ENCODE results near the gene APOL3.
"Not testable (repeated sequence)": the region's sequence is repeated elsewhere in the genome, so short reads cannot be mapped to it uniquely, and the experiment has no call there.

APOL3 gene

DNA sequence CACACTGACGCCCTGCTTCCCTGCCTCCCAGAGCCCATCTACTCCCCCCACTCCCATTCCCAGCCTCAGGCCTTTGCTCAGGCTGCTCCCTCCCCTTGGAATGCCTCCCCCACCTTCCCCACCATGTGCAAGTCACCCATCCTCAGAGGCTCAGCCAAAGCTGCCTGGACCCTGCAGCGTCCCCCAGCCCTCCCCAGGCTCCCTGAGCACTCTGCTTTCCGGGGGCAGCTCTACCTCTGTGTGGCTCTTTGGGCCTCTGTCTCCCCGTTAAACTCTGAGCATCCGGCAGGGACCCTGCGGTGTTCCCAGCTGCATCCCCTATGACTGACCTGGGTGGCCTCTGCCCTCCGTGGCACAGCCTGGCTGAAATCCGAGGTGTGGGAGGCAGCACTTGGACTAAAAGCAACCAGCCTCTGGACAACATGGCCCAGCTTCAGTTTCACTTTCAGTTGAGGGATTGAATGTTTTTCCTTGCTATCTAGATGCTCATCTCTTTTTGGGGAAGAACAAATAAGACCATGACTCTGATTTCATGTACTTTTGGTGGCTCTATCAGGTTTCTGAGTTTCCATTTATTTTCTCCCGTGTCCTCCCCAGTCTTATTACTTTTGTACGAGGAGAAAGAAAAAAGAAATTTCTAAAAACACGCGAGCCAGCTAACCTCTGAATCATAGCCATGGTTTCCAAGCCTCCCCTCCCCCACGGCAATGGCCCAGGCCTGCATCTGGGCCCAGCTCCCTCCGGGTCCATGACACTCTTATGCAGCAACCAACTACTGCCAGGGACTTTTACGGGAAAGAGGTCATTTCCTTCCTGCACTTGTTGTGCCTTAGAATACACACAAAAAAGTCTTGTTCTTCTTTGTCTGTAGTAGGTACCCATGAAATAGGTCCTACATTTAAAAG lies 3.8 kb downstream of the APOL3 start:
- no peak for DNase-seq

DNA sequence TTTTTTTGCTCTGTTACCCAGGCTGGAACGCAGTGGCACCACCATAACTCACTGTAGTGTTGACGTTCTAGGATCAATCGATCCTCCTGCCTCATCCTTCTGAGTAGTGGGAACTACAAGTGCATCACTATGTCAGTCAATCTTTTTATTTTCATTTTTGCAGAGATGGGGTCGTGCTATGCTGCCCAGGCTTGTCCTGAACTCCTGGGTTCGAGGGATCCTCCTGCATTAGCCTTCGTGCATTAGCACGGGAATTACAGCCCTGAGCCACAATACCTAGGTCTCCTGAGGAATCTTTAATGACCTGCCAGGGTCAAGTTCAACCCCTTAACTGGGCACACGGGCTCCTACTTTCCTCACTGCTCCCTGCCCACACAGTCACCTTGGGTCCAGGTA lies 4.4 kb downstream of the APOL3 start:
- DNase-seq, result no peak

DNA sequence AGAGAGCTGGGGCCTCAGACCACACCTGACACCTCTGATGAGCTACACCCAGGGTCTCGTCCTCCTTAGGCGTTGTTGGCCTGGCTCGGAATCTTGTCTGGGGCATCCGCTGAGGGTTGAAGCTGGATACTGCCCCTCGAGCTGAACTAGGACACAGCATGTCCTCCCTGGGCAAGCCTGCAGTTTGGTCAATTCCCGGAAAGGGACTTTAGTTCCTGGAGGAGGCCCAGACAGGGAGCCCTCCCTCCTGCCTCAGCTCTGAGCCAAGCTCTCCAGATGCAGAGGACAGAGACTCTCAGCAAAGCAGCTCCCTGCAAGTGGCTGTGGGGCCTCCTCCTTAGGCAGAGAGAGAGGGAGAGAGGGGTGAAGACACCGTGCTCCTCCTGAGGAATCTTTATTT lies 4.9 kb downstream of the APOL3 start:
- DNase-seq, result no peak

DNA sequence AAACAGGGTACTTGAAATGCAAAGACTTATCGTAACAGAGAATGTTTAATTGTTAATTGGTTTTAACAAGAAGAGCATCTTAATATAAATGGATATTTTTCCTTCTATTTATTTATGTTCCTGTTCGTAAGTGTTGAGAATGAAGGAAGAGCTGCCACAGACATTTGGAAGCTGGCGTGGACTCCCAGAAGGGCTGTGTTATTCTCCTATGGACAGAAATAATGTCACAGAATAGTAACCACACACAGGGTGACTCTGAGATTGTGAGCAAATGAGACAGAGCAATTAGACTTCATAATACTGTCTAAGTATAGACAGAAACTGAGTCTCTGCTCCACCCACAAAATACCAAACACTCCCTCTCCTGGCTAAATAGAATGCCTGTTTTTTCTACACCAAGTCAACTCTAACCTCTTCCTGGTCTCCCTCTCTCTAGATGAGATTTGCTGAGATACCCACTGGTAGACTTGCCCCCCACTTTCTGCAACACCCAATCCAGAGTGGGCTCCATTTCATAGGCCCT lies 6.1 kb downstream of the APOL3 start:
- no peak for DNase-seq

DNA sequence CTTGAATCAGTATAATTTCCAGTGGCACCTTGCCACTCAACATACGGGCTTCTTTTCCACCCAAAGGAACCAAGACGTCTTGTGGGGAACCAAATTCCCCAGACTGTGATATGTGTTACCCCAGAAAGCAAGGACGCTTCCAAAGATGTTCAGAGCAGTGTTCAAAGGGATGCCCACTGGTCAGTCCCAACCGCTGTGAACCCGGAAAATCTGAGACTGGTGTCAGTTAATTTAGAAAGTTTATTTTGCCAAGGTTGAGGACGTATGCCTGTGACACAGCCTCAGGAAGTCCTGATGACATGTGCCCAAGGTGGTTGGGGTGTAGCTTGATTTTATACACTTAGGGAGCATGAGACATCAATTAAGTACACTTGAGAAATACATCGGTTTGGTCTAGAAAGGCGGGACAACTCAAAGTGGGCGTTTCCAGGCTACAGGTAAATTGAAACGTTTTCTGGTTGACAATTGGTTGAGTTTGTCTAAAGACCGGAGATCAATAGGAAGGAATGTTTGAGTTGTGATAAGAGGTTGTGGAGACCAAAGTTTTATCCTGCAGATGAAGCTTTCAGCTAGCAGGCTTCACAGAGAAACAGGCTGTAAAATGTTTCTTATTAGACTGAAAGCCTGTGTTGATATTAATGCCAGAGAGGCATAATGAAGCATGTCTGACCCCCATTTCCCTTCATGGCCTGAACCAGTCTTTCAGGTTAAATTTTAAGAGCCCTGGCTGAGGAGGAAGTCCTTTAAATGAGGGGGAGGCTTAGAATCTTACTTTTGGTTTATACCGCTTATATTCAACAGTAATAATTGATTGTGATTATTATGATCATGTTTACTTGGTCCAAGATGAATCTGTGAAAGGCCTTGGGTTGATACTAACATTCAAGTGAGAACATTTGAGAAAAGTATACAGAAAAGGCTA lies 6.8 kb downstream of the APOL3 start:
- DNase-seq, result no peak

DNA sequence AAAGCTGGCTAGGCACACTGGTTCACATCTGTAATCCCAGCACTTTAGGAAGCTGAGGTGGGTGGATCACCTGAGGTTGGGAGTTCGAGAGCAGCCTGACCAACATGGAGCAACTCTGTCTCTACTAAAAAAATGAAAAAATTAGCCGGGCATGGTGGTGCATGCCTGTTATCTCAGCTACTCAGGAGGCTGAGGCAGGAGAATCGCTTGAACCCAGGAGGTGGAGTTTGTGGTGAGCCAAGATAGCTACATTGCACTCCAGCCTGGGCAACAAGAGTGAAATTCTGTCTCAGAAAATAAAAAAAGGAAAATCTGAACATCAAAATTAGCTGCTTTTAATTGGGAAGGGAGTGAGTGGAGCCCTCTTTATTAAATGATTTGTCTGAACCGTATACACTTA lies 7.7 kb downstream of the APOL3 start:
- DNase-seq, result not testable (repeated sequence)

DNA sequence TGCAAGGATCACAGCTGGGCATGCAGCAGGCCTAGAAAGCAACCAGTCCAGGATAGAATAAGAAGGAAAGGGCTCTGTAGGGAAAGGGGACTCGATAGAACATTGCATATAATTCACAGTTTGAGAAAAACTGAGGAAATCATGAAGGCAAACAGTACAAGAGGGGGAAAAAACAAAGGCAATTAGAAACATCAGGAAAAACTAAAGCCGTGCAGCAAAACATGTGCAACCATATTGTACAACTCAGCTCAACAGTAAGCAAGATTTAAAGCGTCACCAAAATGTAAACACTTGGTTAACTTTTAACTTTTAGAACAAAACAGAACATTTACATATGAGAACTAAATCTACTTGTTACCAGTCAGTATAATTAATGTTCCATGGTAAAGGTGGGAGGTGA lies 8.5 kb downstream of the APOL3 start:
- no peak for DNase-seq

DNA sequence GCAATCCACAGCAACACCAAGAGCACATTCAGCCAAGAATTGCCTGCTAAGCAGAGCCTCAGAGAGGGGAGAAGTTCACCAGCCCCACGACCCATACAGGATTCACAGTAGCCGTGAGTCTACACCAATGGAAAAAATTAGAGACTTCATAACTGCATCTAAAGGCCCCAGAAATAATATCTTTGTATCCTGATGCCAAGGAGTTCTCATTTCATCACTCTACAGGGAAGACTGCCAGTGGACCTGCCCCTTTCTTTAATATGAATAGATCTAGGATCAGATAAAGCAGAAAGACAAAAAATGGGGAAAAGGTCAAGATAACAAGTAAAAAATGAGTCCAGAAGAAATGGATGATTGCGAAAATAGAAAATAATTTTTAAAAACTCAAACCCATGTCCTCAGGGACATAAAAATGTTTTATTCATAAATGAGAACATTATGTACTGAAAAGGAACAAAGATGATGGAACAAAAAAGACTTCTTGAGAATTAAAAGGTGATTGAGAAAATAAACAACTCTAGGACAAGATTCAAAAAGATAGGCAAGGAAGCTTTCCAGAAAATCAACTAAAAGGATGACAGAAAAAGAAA lies 9.5 kb downstream of the APOL3 start:
- DNase-seq, result no peak

DNA sequence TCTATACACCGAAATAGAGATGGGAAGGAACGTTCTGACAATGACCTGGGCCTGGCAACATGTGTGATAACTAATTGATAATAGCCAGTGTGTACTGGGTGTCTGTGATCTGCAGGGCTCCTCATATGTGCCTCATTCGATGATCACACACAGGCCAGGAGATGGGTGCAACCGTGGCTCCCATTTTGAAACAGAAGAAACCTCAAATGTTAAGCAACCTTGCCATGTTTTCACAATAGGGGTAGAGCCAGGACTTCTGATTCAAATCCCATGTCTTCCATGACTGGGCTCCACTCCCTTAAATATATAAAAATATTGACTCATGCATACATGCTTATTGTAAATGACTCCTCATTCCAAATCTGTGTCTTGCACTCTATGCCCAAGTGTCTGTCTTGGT lies 11.1 kb downstream of the APOL3 start:
- no peak for DNase-seq

DNA sequence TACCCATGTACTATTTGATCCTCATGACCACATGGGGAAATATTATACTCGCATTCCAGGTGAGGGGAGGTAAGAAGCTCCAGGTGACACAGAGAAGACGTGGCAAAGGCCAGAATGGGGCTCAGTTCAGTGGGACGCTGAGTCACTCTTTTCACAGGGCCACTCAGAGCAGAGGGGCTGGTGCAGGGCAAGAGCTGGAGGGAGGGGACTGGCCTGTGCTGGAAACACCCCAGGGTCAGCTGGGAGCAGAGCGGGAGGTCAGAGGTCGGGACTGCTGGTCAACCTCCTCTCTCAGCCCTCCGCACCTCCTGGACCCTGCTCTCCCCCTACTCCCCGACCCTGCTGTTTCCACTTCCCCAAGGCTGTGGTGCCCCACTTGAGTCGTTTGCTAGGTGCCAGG lies 12.1 kb downstream of the APOL3 start:
- DNase-seq, result no peak

DNA sequence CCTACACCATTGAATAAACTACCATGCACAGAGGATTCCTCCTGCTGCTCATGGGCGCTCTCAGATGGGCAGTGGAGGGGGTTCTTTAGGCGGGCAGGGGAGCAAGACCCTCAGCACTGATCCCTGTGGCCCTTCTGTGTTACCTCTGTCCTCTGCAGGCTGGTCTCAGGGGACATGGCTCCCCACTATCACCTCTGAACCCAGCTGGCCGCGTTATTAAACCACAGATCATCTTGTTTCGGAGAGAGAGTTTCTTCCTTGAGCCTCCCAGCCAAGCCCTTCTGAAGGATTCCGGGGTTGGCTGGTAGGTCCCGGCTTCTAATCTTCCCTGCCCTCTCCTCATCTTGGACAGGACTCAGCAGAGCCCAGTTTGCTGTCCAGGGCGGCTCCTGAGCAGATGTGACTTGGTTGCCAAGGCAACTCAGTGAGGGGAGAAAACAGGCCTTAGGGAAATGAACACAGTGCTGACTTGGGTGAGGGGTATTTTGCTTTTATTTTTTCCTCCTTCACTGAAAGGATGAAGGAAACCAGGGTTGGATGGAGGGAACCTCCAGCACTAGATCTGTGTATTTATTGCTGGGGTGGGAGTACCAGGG lies 13.3 kb downstream of the APOL3 start:
- DNase-seq, result no peak

DNA sequence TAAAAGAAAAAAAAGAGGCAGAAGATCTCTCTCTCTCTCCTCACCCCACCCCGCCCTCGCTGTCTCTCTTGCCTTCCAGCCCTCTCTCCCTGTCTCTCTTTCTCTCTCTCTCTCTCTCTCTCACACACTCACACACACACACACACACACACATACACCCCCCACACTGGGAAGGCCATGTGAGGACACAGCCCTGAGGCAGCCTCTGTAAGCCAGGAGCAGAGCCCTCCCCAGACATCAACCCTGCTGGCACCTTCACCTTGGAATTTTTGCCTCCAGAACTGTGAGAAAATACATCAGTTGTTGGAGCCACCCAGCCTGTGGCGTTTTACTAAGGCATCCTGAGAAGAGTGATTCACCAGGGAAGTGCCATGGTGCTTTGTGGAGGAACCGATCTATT lies 14.7 kb downstream of the APOL3 start:
- no peak for DNase-seq

DNA sequence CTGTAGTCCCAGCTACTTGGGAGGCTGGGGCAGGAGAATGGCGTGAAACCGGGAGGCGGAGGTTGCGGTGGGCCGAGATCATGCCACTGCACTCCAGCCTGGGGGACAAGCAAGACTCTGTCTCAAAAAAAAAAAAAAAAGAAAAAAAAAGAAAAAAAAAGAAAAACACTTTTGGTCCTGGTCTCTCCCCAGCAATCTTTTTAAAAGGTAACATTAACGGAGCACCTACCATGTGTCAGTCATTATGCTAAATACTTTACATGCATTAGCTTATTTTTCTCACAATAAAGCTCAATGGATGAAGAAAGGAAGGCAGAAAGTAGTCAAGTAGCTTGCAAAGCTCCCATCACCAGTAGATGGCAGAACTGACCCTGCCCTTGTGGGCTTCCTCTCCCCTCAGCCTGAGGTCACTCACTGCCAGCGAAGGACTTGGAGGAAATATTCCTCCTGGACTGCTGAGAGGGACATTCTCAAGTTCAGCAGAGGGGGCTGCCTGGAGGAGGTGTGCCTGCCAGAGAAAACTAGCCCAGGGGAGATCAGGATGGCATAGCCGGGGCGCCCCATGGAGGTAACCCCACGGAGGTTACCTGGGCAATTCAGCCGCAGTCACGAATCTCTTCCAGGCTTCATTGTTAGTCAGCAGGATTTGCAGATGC lies 15.5 kb downstream of the APOL3 start:
- no peak for DNase-seq

DNA sequence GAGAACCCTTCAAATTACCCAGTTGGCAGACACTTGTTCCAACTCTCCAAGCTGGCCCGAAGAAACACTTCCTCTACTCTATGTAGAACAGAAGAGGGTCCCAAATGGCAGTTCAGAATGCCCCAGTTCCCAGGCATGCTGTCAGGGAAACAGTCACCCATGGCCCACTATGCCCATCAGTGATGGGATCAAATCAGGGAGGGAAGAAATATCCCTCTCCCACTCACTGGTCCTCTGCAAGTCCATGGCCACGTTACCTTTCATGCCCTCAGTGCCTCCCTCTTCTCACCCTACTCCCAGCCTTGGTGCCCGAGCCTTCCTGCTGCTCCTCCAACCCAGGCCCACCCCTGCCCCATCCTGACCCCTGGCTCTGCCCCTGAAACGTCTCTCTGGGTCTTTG lies 16.6 kb downstream of the APOL3 start:
- DNase-seq, result no peak

DNA sequence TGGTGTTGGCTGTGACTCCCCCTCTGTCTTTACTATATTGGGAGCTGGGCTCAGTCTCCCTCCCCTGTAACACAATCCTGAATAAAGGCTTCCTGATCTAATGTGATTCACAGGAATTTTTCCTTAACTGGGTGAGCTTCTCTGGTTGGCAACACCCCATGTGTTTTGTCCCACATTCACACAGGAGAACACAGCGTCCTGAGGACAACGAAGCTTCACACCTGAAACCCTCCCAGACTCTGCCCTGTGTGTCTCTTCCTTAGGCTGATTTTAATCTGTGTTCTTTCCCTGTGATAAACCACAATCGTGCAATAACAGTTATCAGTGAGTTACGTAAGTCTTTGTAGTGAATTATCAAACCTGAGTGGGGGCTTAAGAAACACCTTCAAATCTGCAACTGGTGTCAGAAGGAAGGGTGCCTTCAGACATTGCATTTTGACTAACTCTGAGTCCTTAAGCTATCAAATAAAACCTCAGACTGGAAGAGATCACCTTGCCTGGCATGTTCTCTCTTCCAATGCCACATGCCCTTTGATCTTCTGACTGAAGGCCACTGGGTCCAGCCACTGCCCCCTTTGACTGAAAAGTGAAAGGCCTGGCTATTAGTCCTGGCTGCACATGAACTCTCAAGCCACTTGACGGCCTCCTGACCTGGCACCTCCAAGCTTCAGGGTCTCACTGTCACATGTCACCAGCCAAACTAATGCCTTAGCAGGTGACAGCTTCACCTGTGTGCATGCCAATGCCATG lies 17.3 kb downstream of the APOL3 start:
- no peak for DNase-seq

DNA sequence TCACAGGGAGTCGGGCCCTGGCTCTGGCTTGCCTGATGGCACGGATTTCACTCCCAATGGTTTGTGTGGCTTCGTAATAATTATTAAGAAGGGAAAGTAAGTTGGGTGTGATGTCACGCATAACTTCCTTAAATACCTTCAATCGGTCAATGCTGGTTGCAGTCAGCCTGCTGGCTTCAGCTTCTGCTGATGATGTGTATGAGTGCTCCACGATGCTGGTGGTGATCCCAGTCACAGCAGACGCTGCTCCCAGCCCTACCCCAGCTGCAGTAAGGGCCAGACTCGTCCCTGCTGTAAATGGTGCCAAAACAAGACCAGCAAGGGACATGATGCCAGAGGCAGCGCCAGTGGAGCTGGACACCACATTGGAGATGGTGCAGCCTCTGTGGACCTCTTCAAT lies 19.1 kb downstream of the APOL3 start:
- DNase-seq, result no peak

DNA sequence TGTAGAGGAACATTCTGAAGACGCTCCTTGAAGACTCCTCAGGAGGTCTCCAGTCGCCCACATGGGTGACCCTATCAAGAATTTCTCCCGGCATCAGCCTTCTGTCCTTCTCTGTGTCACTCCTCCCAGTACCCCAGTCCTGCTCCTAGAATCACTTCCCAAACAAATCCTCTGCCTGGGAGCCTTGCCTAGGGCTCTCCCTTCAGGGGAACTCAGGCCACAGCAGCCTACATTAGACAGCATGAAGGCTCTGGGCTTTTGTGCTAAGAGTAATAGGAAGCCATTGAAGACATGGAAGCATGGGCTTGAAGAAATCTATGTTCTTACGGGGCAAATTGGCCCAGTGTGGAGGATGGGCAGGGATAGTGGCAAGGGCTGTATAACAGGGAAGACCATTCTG lies 21.8 kb downstream of the APOL3 start:
- DNase-seq, result not testable (repeated sequence)

DNA sequence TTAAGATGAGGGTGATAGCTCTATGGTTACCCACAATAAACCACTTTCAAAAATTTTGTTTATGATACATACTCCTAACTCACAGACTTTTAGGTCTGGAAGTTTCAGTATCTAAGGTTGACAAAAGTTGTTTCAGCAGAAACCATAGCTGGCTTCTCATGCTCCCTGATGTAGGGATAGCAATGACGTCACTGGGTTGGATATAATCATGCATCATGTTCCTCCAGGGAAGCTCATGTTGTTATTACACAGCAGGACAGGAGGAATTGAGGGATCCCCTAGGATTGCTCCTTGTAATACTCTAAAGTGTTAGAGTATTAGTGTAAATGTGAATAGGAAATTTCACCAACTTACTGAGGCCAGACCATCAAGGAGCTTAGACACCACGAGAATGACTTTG lies 23.6 kb downstream of the APOL3 start:
- DNase-seq, result no peak

DNA sequence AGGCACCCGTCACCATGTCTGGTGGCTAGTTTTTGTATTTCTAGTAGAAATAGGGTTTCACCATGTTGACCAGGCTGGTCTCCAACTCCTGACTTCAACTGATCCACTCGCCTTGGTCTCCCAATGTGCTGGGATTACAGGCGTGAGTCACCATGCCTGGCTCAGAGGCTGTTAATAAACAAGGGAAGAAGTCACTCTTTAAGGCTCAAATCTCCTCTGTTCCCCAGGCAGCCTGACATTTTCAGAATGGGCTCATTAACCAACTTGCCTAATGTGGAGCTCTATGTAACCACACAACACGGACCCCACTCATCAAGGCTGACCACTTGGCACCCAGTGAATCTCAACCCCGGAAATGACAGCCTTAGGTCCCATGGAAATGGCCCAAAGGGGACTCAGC lies 24.1 kb downstream of the APOL3 start:
- DNase-seq, result no peak

DNA sequence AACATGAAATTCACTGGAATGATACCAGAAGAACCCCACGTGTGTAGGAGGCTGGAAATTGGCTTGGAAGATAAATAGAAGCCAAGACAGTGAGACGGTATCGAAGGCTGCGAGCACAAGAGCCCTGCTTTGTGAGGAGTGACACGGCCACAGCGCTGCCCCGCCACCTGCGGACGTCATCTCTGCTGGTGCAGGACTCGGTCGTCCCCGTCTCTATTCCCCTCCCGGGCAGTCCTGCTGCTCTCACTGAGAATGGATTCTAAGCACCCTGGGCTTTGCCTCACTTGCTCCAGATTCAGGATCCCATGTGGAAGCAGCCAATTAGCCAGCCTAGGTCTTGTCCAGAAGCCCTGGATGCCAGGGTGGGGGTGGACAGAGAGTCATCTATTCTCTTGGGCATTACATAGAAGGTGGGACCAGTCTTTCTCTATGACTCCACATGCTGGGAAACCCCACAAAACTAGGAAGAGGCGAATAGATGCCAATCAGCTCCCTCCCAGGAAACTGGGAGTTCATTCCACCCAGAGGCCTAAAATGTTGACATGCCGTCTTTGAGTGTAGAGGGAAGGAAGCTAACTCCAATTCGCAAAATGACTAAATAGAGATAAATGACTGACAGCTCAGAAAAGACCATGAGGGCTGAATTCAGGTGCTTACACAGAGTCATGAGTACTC lies 25.1 kb downstream of the APOL3 start:
- DNase-seq, result no peak

DNA sequence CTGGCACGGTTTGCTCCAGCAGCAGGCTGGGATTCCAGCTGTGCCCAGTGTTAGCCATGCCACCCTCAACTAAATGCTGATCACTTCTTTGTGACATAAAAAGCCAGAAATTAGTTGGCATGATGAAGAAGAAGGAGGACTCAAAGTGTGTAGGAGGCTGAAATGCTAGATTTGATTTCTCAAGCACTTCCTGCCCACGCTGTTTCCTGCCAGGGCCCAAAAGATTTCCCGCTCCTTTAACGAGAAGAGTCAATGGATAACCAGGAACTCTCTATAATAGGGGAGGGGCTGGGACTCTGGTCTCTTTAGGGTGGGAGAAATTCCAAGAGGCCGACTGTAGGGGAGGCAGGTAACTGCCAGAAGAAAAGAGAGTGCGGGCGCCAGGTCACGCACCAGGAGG lies 26.4 kb downstream of the APOL3 start:
- DNase-seq, result no peak
